Stomach (tissue), 4 donors: Measurements from ENCODE around the gene AGBL4.

Experiments
- EP300 ChIP-seq: sonication (generic); formaldehyde crosslinking; IDR thresholded peaks from one replicate; pipeline ENCODE4 v1.6.1; 2017; ENCODE audit warnings: antibody characterized with exemption
- POLR2A ChIP-seq, 4 donors: fragments of 450-650 bp; IDR thresholded peaks; one replicate each; pipeline ENCODE4 v1.6.1; 2016; ENCODE audit warnings: antibody characterized with exemption in 4 of 4, control low read depth in 2 of 4, mild to moderate bottlenecking in 1 of 4, moderate library complexity in 1 of 4
- POLR2AphosphoS5 ChIP-seq, 3 donors: sonication (generic); formaldehyde crosslinking; IDR thresholded peaks; one replicate each; pipeline ENCODE4 v1.6.1; 2016; ENCODE audit warnings: antibody characterized with exemption in 3 of 3
- TF ChIP-seq, protein P1 (sequence below), 7 experiments: fragments of 450-650 bp in 4 of 7; fragments of 200-600 bp in 3 of 7; sonication (generic) in 3 of 7; IDR thresholded peaks; one replicate each; pipeline ENCODE4 v1.5.1; 2016 to 2019; ENCODE audit warnings: antibody characterized with exemption in 7 of 7, control low read depth in 2 of 7, mild to moderate bottlenecking in 1 of 7

- TF ChIP-seq, protein P1, sequence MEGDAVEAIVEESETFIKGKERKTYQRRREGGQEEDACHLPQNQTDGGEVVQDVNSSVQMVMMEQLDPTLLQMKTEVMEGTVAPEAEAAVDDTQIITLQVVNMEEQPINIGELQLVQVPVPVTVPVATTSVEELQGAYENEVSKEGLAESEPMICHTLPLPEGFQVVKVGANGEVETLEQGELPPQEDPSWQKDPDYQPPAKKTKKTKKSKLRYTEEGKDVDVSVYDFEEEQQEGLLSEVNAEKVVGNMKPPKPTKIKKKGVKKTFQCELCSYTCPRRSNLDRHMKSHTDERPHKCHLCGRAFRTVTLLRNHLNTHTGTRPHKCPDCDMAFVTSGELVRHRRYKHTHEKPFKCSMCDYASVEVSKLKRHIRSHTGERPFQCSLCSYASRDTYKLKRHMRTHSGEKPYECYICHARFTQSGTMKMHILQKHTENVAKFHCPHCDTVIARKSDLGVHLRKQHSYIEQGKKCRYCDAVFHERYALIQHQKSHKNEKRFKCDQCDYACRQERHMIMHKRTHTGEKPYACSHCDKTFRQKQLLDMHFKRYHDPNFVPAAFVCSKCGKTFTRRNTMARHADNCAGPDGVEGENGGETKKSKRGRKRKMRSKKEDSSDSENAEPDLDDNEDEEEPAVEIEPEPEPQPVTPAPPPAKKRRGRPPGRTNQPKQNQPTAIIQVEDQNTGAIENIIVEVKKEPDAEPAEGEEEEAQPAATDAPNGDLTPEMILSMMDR (IDR thresholded peaks at IDR 0.05), result no peak
- TF ChIP-seq EP300 (no peak), POLR2AphosphoS5 (IDR thresholded peaks at IDR 0.05) (no peak), POLR2A (IDR thresholded peaks at IDR 0.05) (no peak)
Measured at GRCh38 chr1:48967318-48967717, 1056.4 kb downstream of the AGBL4 start.
